ENCODE data around the gene ADRA2B. TPM values are rescaled to one million over a fixed set of nuclear protein-coding genes. Genes with fewer than 3 reads are reported as not detected.

Gene ADRA2B
- total RNA-seq, 1 experiment from 2014 or later = 0.28 TPM

DNA sequence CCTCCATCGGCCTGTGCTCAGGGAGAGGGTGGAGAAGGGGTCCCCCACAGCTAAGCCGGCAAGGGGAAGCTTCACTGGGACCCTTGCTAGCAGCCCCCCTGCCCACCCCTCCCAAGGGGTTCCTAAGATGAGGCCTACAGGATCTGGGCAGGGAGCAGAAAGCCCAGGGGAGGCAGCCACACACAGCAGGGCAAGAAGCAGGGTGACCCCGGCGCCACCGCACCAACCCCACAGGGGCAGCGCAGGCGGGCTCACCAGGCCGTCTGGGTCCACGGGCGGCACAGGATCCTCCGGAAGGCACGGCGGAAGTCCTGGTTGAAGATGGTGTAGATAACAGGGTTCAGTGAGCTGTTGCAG is 1.8 kb downstream of the ADRA2B start:
- Histone ChIP-seq H3K9me3 (ENCODE audit: control insufficient read depth, insufficient read depth, low read depth, low read length) (no peaks in the 10 kb centered on the region), H3K4me3 (ENCODE audit: low read depth in 2 of 2, low read length in 2 of 2) (no peak overlapping the region), H3K27ac (ENCODE audit: low read length) (no peak overlapping the region), H3K4me1 (ENCODE audit: control insufficient read depth, insufficient read depth, low read length) (no peaks in the 10 kb centered on the region), H3K36me3 (ENCODE audit: control insufficient read depth, insufficient read depth, low read length) (no peaks in the 10 kb centered on the region), H3K27me3 (ENCODE audit: control insufficient read depth, insufficient read depth, low read length) (no peaks in the 10 kb centered on the region)
- POLR2A ChIA-PET = no interaction called here
- intact Hi-C loops (cut with micrococcal nuclease; ENCODE audit: unreplicated experiment) = no loop called here
- no peak for ATAC-seq
- CTCF ChIA-PET = no interaction called here
- no TSS peak for BruUV-seq (replicated peaks)
- TF ChIP-seq POLR2AphosphoS5 (IDR thresholded peaks at IDR 0.05; ENCODE audit: low read depth, low read length) (no peak), TCF7L2 (IDR thresholded peaks at IDR 0.05; ENCODE audit: low read depth, low read length) (no peak), SIN3A (IDR thresholded peaks at IDR 0.05; ENCODE audit: borderline replicate concordance, insufficient read depth, low read depth, low read length) (no peak)
- TF ChIP-seq, protein P1, sequence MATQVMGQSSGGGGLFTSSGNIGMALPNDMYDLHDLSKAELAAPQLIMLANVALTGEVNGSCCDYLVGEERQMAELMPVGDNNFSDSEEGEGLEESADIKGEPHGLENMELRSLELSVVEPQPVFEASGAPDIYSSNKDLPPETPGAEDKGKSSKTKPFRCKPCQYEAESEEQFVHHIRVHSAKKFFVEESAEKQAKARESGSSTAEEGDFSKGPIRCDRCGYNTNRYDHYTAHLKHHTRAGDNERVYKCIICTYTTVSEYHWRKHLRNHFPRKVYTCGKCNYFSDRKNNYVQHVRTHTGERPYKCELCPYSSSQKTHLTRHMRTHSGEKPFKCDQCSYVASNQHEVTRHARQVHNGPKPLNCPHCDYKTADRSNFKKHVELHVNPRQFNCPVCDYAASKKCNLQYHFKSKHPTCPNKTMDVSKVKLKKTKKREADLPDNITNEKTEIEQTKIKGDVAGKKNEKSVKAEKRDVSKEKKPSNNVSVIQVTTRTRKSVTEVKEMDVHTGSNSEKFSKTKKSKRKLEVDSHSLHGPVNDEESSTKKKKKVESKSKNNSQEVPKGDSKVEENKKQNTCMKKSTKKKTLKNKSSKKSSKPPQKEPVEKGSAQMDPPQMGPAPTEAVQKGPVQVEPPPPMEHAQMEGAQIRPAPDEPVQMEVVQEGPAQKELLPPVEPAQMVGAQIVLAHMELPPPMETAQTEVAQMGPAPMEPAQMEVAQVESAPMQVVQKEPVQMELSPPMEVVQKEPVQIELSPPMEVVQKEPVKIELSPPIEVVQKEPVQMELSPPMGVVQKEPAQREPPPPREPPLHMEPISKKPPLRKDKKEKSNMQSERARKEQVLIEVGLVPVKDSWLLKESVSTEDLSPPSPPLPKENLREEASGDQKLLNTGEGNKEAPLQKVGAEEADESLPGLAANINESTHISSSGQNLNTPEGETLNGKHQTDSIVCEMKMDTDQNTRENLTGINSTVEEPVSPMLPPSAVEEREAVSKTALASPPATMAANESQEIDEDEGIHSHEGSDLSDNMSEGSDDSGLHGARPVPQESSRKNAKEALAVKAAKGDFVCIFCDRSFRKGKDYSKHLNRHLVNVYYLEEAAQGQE (IDR thresholded peaks at IDR 0.05; ENCODE audit: insufficient read depth in 1 of 2, low read depth in 2 of 2, low read length in 1 of 2) = no peak
- TF ChIP-seq, protein P2, sequence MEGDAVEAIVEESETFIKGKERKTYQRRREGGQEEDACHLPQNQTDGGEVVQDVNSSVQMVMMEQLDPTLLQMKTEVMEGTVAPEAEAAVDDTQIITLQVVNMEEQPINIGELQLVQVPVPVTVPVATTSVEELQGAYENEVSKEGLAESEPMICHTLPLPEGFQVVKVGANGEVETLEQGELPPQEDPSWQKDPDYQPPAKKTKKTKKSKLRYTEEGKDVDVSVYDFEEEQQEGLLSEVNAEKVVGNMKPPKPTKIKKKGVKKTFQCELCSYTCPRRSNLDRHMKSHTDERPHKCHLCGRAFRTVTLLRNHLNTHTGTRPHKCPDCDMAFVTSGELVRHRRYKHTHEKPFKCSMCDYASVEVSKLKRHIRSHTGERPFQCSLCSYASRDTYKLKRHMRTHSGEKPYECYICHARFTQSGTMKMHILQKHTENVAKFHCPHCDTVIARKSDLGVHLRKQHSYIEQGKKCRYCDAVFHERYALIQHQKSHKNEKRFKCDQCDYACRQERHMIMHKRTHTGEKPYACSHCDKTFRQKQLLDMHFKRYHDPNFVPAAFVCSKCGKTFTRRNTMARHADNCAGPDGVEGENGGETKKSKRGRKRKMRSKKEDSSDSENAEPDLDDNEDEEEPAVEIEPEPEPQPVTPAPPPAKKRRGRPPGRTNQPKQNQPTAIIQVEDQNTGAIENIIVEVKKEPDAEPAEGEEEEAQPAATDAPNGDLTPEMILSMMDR (IDR thresholded peaks at IDR 0.05) = no peak
- in situ Hi-C loops (cut with HindIII; ENCODE audit: low pct_unique_long_range_greater_than_20kb, low sequenced_read_pairs) = no loop called here
- DNase-seq (ENCODE audit: low read depth, low spot score) = no peak

DNA sequence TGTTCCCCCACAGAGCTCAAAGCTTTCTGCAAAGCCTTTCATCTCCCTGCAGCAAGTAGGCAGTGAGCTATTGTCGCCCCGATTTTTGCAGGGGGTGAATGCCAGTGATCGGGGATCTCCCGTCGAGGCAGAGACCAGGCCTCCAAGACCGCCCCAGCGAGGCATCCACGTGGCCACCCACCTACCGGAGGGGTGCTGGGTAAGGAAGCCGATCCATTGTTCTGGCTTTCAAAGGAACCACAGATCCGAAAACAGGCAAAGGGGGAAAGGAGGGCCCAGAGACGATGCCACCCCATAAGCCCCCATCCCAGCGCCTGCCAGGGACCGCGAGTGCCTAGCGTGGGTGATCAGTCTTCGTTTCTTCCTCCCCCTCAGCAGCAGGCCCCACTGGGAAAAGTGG is 2.4 kb downstream of the ADRA2B start:
- TF ChIP-seq POLR2AphosphoS5 (IDR thresholded peaks at IDR 0.05; ENCODE audit: low read depth, low read length) = no peak
- no peak for TF ChIP-seq TCF7L2 (IDR thresholded peaks at IDR 0.05; ENCODE audit: low read depth, low read length)
- no peak for TF ChIP-seq SIN3A (IDR thresholded peaks at IDR 0.05; ENCODE audit: borderline replicate concordance, insufficient read depth, low read depth, low read length)
- TF ChIP-seq, protein P1 (IDR thresholded peaks at IDR 0.05; ENCODE audit: insufficient read depth in 1 of 2, low read depth in 2 of 2, low read length in 1 of 2) = no peak
- TF ChIP-seq, protein P2 (IDR thresholded peaks at IDR 0.05) = no peak
- Histone ChIP-seq H3K4me1 (ENCODE audit: control insufficient read depth, insufficient read depth, low read length) (no peaks in the 10 kb centered on the region), H3K27ac (ENCODE audit: low read length) (no peak overlapping the region), H3K4me3 (ENCODE audit: low read depth in 2 of 2, low read length in 2 of 2) (no peak overlapping the region), H3K27me3 (ENCODE audit: control insufficient read depth, insufficient read depth, low read length) (no peaks in the 10 kb centered on the region), H3K9me3 (ENCODE audit: control insufficient read depth, insufficient read depth, low read depth, low read length) (no peaks in the 10 kb centered on the region), H3K36me3 (ENCODE audit: control insufficient read depth, insufficient read depth, low read length) (no peaks in the 10 kb centered on the region)
- ATAC-seq = no peak
- in situ Hi-C loops (cut with HindIII; ENCODE audit: low pct_unique_long_range_greater_than_20kb, low sequenced_read_pairs) = no loop called here
- no peak for DNase-seq (ENCODE audit: low read depth, low spot score)
- ChIA-PET POLR2A (no interaction called here), CTCF (no interaction called here)
- intact Hi-C loops (cut with micrococcal nuclease; ENCODE audit: unreplicated experiment) = no loop called here
- BruUV-seq (replicated peaks) = no TSS peak
